Keratinocyte (primary cell): ENCODE results near the gene BNIP3. TPM values are rescaled to one million over a fixed set of nuclear protein-coding genes. Genes with fewer than 3 reads are reported as not detected.
A peak's percentile ranks its signal among the peaks of the same experiment; 100 is the strongest.

Source experiments
- DNase-seq: peaks from one replicate; pipeline ENCODE4 v3.0.0-alpha.2; 2011; ENCODE audit warnings: low read depth, missing footprints, low spot score
- FAIRE-seq: peaks from 2 replicates; lab custom pipeline; 2011; peaks lifted over from hg19 to GRCh38; lab: Jason Lieb, UNC
- H2AFZ ChIP-seq: 2 replicates; pipeline ENCODE4 v1.6.0; 2012; ENCODE audit warnings: low read length, control low read depth, inconsistent platforms; ENCODE audit not compliant: control insufficient read depth
- H3K27ac ChIP-seq: 2 replicates; pipeline ENCODE4 v1.5.1; 2011; ENCODE audit warnings: low read length; ENCODE audit not compliant: control insufficient read depth, insufficient read depth
- H3K27me3 ChIP-seq: 3 replicates; pipeline ENCODE4 v1.6.0; 2011; ENCODE audit warnings: low read length; ENCODE audit not compliant: control insufficient read depth, insufficient read depth; ENCODE audit errors: extremely low read depth
- H3K36me3 ChIP-seq, 2 experiments: 2 replicates in 1 of 2; 3 replicates in 1 of 2; pipeline ENCODE4 v1.5.1; 2011; ENCODE audit warnings: low read length in 2 of 2, mild to moderate bottlenecking in 1 of 2; ENCODE audit not compliant: control insufficient read depth in 2 of 2, insufficient read depth in 2 of 2; ENCODE audit errors: extremely low read depth in 1 of 2
- H3K4me1 ChIP-seq: 3 replicates; pipeline ENCODE4 v1.5.1; 2011; ENCODE audit warnings: low read length; ENCODE audit not compliant: control insufficient read depth, insufficient read depth; ENCODE audit errors: extremely low read depth
- H3K4me2 ChIP-seq: 3 replicates; pipeline ENCODE4 v1.6.0; 2011; ENCODE audit warnings: low read depth, low read length; ENCODE audit not compliant: control insufficient read depth, insufficient read depth; ENCODE audit errors: extremely low read depth
- H3K4me3 ChIP-seq, 3 experiments: fragments of 200-600 bp in 1 of 3; sonication (generic) in 1 of 3; 2 replicates in 2 of 3; 3 replicates in 1 of 3; pipeline ENCODE4 v1.5.1; 2011 to 2016; ENCODE audit warnings: low read length in 3 of 3, mild to moderate bottlenecking in 3 of 3, control low read depth in 2 of 3, inconsistent platforms in 1 of 3, low read depth in 1 of 3, mixed read lengths in 1 of 3, mixed run types in 1 of 3, moderate library complexity in 1 of 3; ENCODE audit not compliant: control insufficient read depth in 2 of 3, insufficient read depth in 2 of 3; ENCODE audit errors: extremely low read depth in 1 of 3
- H3K79me2 ChIP-seq: 2 replicates; pipeline ENCODE4 v1.6.0; 2012; ENCODE audit warnings: low read length; ENCODE audit not compliant: control insufficient read depth, insufficient read depth
- H3K9ac ChIP-seq: 3 replicates; pipeline ENCODE4 v1.6.0; 2011; ENCODE audit warnings: low read length; ENCODE audit not compliant: control insufficient read depth, insufficient read depth; ENCODE audit errors: extremely low read depth
- H3K9me1 ChIP-seq: 3 replicates; pipeline ENCODE4 v1.6.0; 2011; ENCODE audit warnings: low read length; ENCODE audit not compliant: control insufficient read depth, insufficient read depth; ENCODE audit errors: extremely low read depth
- H3K9me3 ChIP-seq: 2 replicates; pipeline ENCODE4 v1.5.1; 2012; ENCODE audit warnings: low read depth, low read length; ENCODE audit not compliant: control insufficient read depth
- H4K20me1 ChIP-seq: 3 replicates; pipeline ENCODE4 v1.6.0; 2011; ENCODE audit warnings: low read length; ENCODE audit not compliant: control insufficient read depth, insufficient read depth; ENCODE audit errors: extremely low read depth
- EZH2 ChIP-seq: IDR thresholded peaks from one replicate; pipeline ENCODE4 v1.6.1; 2012; ENCODE audit warnings: inconsistent platforms, mild to moderate bottlenecking, low read length, moderate library complexity
- dilution Hi-C: fragments of 300-500 bp; cut with MboI; formaldehyde crosslinking; loops from one replicate; pipeline ENCODE4 v1.7.0; 2020; ENCODE audit warnings: low sequenced_read_pairs; ENCODE audit not compliant: extremely low pct_ligation_motif_present
- polyA minus RNA-seq, 3 experiments: library from RNA; depleted of rRNA, polyadenylated mRNA; stranded (reverse); fragments of >200 nt; gene quantifications; 1 replicate in 1 of 3; 2 replicates in 1 of 3; 3 replicates in 1 of 3; pipeline ENCODE4 v1.2.3, GENCODE V29; 2011
- polyA plus RNA-seq, 5 experiments: library from polyadenylated mRNA; depleted of rRNA in 3 of 5; stranded (reverse) in 3 of 5; stranded (forward) in 1 of 5; unstranded in 1 of 5; fragments of >200 nt; gene quantifications; 1 replicate in 1 of 5; 2 replicates in 3 of 5; 3 replicates in 1 of 5; pipeline versions ENCODE4 v1.2.1 to v1.2.3, GENCODE V29; 2011 to 2012; ENCODE audit warnings: missing spikeins in 2 of 5, low read depth in 1 of 5, low replicate concordance in 1 of 5
- TF ChIP-seq, protein P1 (sequence below), 3 experiments: IDR thresholded peaks in 1 of 3; conservative IDR thresholded peaks in 1 of 3; optimal IDR thresholded peaks in 1 of 3; 2 replicates in 2 of 3; 3 replicates in 1 of 3; pipeline versions ENCODE3 to v1.5.1; 2011; ENCODE audit warnings: low read length in 3 of 3, mild to moderate bottlenecking in 3 of 3, moderate library complexity in 2 of 3, control low read depth in 1 of 3, inconsistent platforms in 1 of 3; ENCODE audit not compliant: insufficient read depth in 2 of 3; ENCODE audit errors: extremely low read depth in 1 of 3

Gene BNIP3, protein sequence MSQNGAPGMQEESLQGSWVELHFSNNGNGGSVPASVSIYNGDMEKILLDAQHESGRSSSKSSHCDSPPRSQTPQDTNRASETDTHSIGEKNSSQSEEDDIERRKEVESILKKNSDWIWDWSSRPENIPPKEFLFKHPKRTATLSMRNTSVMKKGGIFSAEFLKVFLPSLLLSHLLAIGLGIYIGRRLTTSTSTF
- polyA plus RNA-seq (42.7 to 77.9 TPM (median 55.2 TPM) in 3 replicates), polyA minus RNA-seq (11.4 to 26.2 TPM (median 18.2 TPM) in 3 replicates)
- polyA plus RNA-seq (2011; ENCODE audit: low read depth) = 45.3 TPM
- polyA plus RNA-seq (2011; cell fraction: cytosol; rRNA removed) = 55.0 and 56.0 TPM in 2 replicates
- 32.1 and 38.4 TPM in 2 replicates for polyA plus RNA-seq (2011; cell fraction: nucleus; rRNA removed)
- 42.5 and 44.9 TPM in 2 replicates for polyA plus RNA-seq (2012; ENCODE audit: low replicate concordance)
- polyA minus RNA-seq (2011; cell fraction: cytosol; rRNA and poly(A)+ RNA removed) = 45.1 TPM
- polyA minus RNA-seq (2011; cell fraction: nucleus; rRNA and poly(A)+ RNA removed) = 12.8 and 14.2 TPM in 2 replicates

DNA sequence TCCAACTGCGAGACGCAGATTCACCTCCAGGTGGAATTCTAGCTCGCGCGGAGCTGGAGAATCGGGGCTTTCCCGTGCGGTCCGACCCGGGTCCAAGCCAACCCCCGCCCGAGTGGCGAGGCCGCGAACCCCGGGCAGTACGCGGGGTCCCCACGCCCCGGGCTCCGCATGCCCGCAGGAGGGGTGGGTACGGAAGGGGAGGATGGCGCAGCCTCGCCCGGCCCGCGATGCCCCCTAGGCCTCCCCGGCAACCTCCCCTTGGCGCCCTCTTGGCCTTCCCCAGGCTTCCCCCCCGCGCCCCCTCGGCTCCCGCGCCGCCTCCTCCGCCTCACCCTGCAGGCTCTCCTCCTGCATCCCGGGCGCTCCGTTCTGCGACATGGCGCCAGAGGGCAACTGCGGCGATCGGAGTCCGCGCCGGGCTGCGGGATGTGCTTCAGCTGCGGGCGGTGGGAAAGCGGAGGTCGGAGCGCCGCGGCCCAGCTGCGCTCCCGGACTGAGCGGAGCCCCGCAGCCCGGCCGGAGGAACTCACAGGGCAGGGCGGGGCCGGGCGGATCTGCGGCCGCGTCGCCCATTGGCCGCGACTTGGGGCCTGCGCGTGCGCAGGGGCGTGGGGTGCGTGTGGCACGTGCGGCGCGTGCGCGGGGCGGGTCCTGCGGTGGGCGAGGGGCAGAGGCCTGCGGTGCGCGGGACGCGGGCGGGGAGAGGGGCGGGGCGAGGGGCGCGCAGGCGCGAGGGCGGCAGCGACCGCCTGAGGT lies at the start of gene BNIP3:
TSS of gene BNIP3 (minus strand) at position 495 of the 756 bp plus-strand sequence. CDS start at position 378, 117 bp downstream.
- peaks cover 4% of the 10 kb centered on the region for H3K9me1 ChIP-seq
- peaks cover 6% of the 10 kb centered on the region for H4K20me1 ChIP-seq
- H3K4me2 ChIP-seq = peak within 1 kb of the TSS; percentile 98
- H3K9ac ChIP-seq = peak within 1 kb of the TSS; percentile 81
- peaks cover 0 to 5% of the 10 kb centered on the region in 2 experiments for H3K36me3 ChIP-seq
- peak within 1 kb of the TSS; percentile 47 for H3K27ac ChIP-seq
- peaks cover 3% of the 10 kb centered on the region for H3K27me3 ChIP-seq
- DNase-seq = peak; percentile 44
- no peak for FAIRE-seq
- no peaks in the 10 kb centered on the region for H3K9me3 ChIP-seq
- dilution Hi-C loops = no loop called here
- H3K4me1 ChIP-seq = peaks cover 5% of the 10 kb centered on the region
- peak within 1 kb of the TSS; percentile 88 to 96 (median 95) for H3K4me3 ChIP-seq
- peak within 1 kb of the TSS; percentile 62 for H2AFZ ChIP-seq
- no peak for TF ChIP-seq EZH2
- TF ChIP-seq, protein P1, sequence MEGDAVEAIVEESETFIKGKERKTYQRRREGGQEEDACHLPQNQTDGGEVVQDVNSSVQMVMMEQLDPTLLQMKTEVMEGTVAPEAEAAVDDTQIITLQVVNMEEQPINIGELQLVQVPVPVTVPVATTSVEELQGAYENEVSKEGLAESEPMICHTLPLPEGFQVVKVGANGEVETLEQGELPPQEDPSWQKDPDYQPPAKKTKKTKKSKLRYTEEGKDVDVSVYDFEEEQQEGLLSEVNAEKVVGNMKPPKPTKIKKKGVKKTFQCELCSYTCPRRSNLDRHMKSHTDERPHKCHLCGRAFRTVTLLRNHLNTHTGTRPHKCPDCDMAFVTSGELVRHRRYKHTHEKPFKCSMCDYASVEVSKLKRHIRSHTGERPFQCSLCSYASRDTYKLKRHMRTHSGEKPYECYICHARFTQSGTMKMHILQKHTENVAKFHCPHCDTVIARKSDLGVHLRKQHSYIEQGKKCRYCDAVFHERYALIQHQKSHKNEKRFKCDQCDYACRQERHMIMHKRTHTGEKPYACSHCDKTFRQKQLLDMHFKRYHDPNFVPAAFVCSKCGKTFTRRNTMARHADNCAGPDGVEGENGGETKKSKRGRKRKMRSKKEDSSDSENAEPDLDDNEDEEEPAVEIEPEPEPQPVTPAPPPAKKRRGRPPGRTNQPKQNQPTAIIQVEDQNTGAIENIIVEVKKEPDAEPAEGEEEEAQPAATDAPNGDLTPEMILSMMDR (optimal IDR thresholded peaks at IDR 0.05 in 1 of 3, IDR thresholded peaks at IDR 0.05 in 1 of 3, conservative IDR thresholded peaks at IDR 0.05 in 1 of 3; ENCODE audit: extremely low read depth in 1 of 3, insufficient read depth in 2 of 3, low read length in 3 of 3) = peak in 1 of 3 experiments; percentile 24
- H3K79me2 ChIP-seq = peaks cover 31% of the 10 kb centered on the region

GRCh38 chr10:132030898-132031463 lies 49.3 kb upstream of the BNIP3 start:
- Histone ChIP-seq H3K4me1 (no peaks in the 10 kb centered on the region), H3K36me3 (no peaks in the 10 kb centered on the region), H3K79me2 (no peaks in the 10 kb centered on the region), H3K9me3 (no peaks in the 10 kb centered on the region), H3K9ac (no peak overlapping the region), H3K27me3 (peaks cover 28% of the 10 kb centered on the region), H3K27ac (no peak overlapping the region), H4K20me1 (no peaks in the 10 kb centered on the region), H3K4me2 (no peak overlapping the region), H3K9me1 (no peaks in the 10 kb centered on the region), H3K4me3 (no peak overlapping the region), H2AFZ (no peak overlapping the region)
- DNase-seq (no peak), FAIRE-seq (no peak)
- no peak for TF ChIP-seq EZH2
- TF ChIP-seq, protein P1 (optimal IDR thresholded peaks at IDR 0.05 in 1 of 3, IDR thresholded peaks at IDR 0.05 in 1 of 3, conservative IDR thresholded peaks at IDR 0.05 in 1 of 3; ENCODE audit: extremely low read depth in 1 of 3, insufficient read depth in 2 of 3, low read length in 3 of 3) = no peak
- dilution Hi-C loops = no loop called here
